ENCODE results near the gene TMOD3.

TMOD3 gene

GRCh38 chr15:51846463-51847230, 17.2 kb downstream of the TMOD3 start:
- TF ChIP-seq, protein P1, sequence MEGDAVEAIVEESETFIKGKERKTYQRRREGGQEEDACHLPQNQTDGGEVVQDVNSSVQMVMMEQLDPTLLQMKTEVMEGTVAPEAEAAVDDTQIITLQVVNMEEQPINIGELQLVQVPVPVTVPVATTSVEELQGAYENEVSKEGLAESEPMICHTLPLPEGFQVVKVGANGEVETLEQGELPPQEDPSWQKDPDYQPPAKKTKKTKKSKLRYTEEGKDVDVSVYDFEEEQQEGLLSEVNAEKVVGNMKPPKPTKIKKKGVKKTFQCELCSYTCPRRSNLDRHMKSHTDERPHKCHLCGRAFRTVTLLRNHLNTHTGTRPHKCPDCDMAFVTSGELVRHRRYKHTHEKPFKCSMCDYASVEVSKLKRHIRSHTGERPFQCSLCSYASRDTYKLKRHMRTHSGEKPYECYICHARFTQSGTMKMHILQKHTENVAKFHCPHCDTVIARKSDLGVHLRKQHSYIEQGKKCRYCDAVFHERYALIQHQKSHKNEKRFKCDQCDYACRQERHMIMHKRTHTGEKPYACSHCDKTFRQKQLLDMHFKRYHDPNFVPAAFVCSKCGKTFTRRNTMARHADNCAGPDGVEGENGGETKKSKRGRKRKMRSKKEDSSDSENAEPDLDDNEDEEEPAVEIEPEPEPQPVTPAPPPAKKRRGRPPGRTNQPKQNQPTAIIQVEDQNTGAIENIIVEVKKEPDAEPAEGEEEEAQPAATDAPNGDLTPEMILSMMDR (IDR thresholded peaks at IDR 0.05; ENCODE audit: low read depth, low read length), result no peak
- in situ Hi-C loops (cut with HindIII; ENCODE audit: low sequenced_read_pairs), result no loop called here
- H3K4me3 ChIP-seq (ENCODE audit: low read depth, low read length), result no peak overlapping the region
- peak; percentile 84 for DNase-seq (ENCODE audit: low read depth, low spot score)

DNA sequence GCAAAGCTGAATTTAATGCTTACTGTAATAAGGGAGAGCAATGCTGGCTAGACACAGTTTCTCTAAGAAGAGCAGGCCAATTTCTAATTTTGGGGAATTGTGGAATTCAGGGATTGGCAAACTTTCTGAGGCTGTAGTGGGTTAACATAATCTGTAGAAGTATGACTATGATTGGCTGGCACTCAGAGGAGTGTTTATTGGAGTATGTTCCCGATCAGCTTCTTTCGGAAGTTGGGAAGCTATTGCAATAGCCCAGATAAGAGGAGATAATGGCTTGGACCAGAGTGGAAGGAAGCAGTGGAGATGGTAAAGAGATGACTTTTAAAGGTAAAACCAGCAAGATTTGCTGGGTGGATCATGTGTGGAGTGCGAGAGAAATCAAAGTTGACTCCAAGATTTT, 19.4 kb downstream of the TMOD3 start:
- H3K4me3 ChIP-seq (ENCODE audit: low read depth, low read length), result no peak overlapping the region
- DNase-seq (ENCODE audit: low read depth, low spot score), result no peak
- TF ChIP-seq, protein P1 (IDR thresholded peaks at IDR 0.05; ENCODE audit: low read depth, low read length), result no peak
- in situ Hi-C loops (cut with HindIII; ENCODE audit: low sequenced_read_pairs), result no loop called here

DNA sequence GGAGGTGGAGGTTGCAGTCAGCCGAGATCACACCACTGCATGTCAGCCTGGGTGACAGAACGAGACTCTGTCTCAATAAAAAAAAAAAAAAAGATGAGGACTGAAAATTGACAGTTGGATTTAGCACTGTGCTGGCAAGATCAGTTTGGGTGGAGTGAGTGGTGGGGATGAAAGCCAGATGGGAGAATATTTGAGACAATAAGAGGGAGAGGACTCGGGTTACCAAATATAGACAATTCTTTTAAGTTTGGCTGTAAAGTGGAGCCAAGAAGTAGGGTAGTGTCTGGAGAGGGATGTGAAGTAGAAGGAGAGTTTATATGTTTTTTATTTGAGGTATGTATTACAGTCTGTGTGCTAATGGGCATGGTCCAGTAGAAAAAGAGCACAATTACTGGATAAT, 20.4 kb downstream of the TMOD3 start:
- in situ Hi-C loops (cut with HindIII; ENCODE audit: low sequenced_read_pairs), result no loop called here
- TF ChIP-seq, protein P1 (IDR thresholded peaks at IDR 0.05; ENCODE audit: low read depth, low read length), result no peak
- H3K4me3 ChIP-seq (ENCODE audit: low read depth, low read length), result no peak overlapping the region
- no peak for DNase-seq (ENCODE audit: low read depth, low spot score)

DNA sequence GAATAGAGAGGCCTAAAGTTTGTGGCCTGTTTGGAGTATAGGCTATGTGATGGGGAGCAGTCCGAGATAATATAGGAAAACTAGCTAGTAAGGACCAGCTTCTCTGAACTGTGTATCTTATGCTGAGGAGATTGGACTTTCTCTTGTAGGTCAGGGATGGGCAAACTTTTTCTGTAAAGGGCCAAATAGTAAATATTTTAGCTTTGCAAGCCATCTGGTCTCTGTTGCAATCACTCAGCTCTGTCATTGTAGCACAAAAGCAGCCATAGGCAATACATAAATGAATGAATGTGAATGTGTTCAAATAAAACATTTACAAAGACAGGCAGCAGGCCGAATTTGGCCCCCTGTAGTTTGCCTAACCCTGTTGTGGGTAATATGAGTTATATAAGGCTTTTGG, 24.5 kb downstream of the TMOD3 start:
- no peak for DNase-seq (ENCODE audit: low read depth, low spot score)
- TF ChIP-seq, protein P1 (IDR thresholded peaks at IDR 0.05; ENCODE audit: low read depth, low read length), result no peak
- in situ Hi-C loops (cut with HindIII; ENCODE audit: low sequenced_read_pairs), result no loop called here

GRCh38 chr15:51855612-51856011, 26.2 kb downstream of the TMOD3 start:
- TF ChIP-seq, protein P1 (IDR thresholded peaks at IDR 0.05; ENCODE audit: low read depth, low read length), result no peak
- H3K4me3 ChIP-seq (ENCODE audit: low read depth, low read length), result no peak overlapping the region
- in situ Hi-C loops (cut with HindIII; ENCODE audit: low sequenced_read_pairs), result no loop called here
- DNase-seq (ENCODE audit: low read depth, low spot score), result no peak

More for the DNA sequence above, 24.5 kb downstream of the TMOD3 start:
- H3K4me3 ChIP-seq (ENCODE audit: low read depth, low read length), result no peak overlapping the region

GRCh38 chr15:51856714-51857380, 27.4 kb downstream of the TMOD3 start:
- H3K4me3 ChIP-seq (ENCODE audit: low read depth, low read length), result no peak overlapping the region
- in situ Hi-C loops (cut with HindIII; ENCODE audit: low sequenced_read_pairs), result no loop called here
- no peak for DNase-seq (ENCODE audit: low read depth, low spot score)
- TF ChIP-seq, protein P1 (IDR thresholded peaks at IDR 0.05; ENCODE audit: low read depth, low read length), result no peak

All from astrocyte of the spinal cord (primary cell).